Panc1 (cell line): ENCODE measurements around the gene C16orf74. TPM values are rescaled to one million over a fixed set of nuclear protein-coding genes. Genes with fewer than 3 reads are reported as not detected.

Source experiments
- ATAC-seq: fragments of 200-7000 bp; cut with Tn5 transposase; 2 replicates; pipeline ENCODE4 v1.9.1; 2020; ENCODE audit warnings: mild to moderate bottlenecking, moderate library complexity
- BruUV-seq: library from RNA; stranded (reverse); fragments of 400-500 nt; replicated peaks from 2 replicates; lab custom pipeline; 2021; lab: Mats Ljungman, UMichigan
- CTCF ChIA-PET: fragments of 300-600 bp; sonication (Branson Sonifier 250); formaldehyde crosslinking; loops from one replicate; lab custom pipeline; 2022; ENCODE audit warnings: antibody characterized with exemption; lab: Charles Lee
- POLR2A ChIA-PET: fragments of 300-600 bp; sonication (Branson Sonifier 250); formaldehyde crosslinking; loops from one replicate; lab custom pipeline; 2022; ENCODE audit warnings: antibody characterized with exemption; lab: Charles Lee
- DNase-seq: peaks from one replicate; pipeline ENCODE4 v3.0.0-alpha.2; 2010; ENCODE audit warnings: low read depth, low spot score
- H3K27ac ChIP-seq: 2 replicates; pipeline ENCODE4 v1.5.1; 2011; ENCODE audit warnings: mild to moderate bottlenecking, low read length, inconsistent platforms
- H3K27me3 ChIP-seq: fragments of 200-500 bp; sonication (Bioruptor generic); 2 replicates; pipeline ENCODE4 v1.6.0; 2014; ENCODE audit warnings: low read length, inconsistent platforms; ENCODE audit not compliant: control insufficient read depth, insufficient read depth
- H3K36me3 ChIP-seq: fragments of 200-500 bp; sonication (Bioruptor generic); 2 replicates; pipeline ENCODE4 v1.5.1; 2014; ENCODE audit warnings: inconsistent platforms, mild to moderate bottlenecking, low read length, moderate library complexity; ENCODE audit not compliant: control insufficient read depth, insufficient read depth
- H3K4me1 ChIP-seq: 2 replicates; pipeline ENCODE4 v1.5.1; 2011; ENCODE audit warnings: inconsistent platforms, mild to moderate bottlenecking, low read length, moderate library complexity; ENCODE audit not compliant: control insufficient read depth, insufficient read depth
- H3K4me3 ChIP-seq, 2 experiments: 2 replicates each; pipeline ENCODE4 v1.5.1; 2011 to 2012; ENCODE audit warnings: low read depth in 2 of 2, low read length in 2 of 2, mild to moderate bottlenecking in 2 of 2, inconsistent platforms in 1 of 2, moderate library complexity in 1 of 2
- H3K9me3 ChIP-seq: fragments of 200-500 bp; sonication (Bioruptor generic); 2 replicates; pipeline ENCODE4 v1.5.1; 2014; ENCODE audit warnings: low read depth, mild to moderate bottlenecking, inconsistent platforms, low read length, moderate library complexity; ENCODE audit not compliant: control insufficient read depth, insufficient read depth
- CTCF ChIP-seq: fragments of 450-650 bp; IDR thresholded peaks from 2 replicates; pipeline ENCODE4 v1.5.1; 2017; ENCODE audit warnings: mild to moderate bottlenecking
- POLR2AphosphoS5 ChIP-seq: IDR thresholded peaks from 2 replicates; pipeline ENCODE4 v1.6.1; 2012; ENCODE audit warnings: mild to moderate bottlenecking, low read depth, low read length, moderate library complexity
- REST ChIP-seq, 2 experiments: IDR thresholded peaks; 2 replicates each; pipeline ENCODE4 v1.6.1; 2011 to 2012; ENCODE audit warnings: low read depth in 2 of 2, control low read depth in 1 of 2, low read length in 1 of 2, mild to moderate bottlenecking in 1 of 2, moderate library complexity in 1 of 2; ENCODE audit not compliant: insufficient read depth in 1 of 2
- SIN3A ChIP-seq: IDR thresholded peaks from 2 replicates; pipeline ENCODE4 v1.6.1; 2012; ENCODE audit warnings: low read depth, mild to moderate bottlenecking, low read length, moderate library complexity, borderline replicate concordance; ENCODE audit not compliant: insufficient read depth
- TCF7L2 ChIP-seq: IDR thresholded peaks from 2 replicates; pipeline ENCODE4 v1.6.1; 2011; ENCODE audit warnings: mild to moderate bottlenecking, low read depth, low read length, inconsistent platforms
- in situ Hi-C: cut with HindIII; loops from 2 replicates; pipeline ENCODE4 v1.10.0; 2016; ENCODE audit warnings: low sequenced_read_pairs, low pct_unique_long_range_greater_than_20kb
- intact Hi-C: fragments of 100-400 bp; cut with micrococcal nuclease; formaldehyde crosslinking; loops from one replicate; pipeline ENCODE4 v1.10.0; 2022; ENCODE audit not compliant: unreplicated experiment
- total RNA-seq: library from RNA; stranded (reverse); gene quantifications from one replicate; pipeline ENCODE4 v1.2.1, GENCODE V29; 2021; ENCODE audit not compliant: unreplicated experiment

Gene C16orf74
- total RNA-seq, 1 experiment from 2014 or later = 1.5 TPM

- no peak for DNase-seq
- no peaks in the 10 kb centered on the region for H3K9me3 ChIP-seq
- intact Hi-C loops (loop anchor here (5.0 kb wide), 1 partner anchor 39 kb away; no protein-coding TSS in a partner anchor), in situ Hi-C loops (no loop called here)
- TF ChIP-seq TCF7L2 (no peak), POLR2AphosphoS5 (no peak), SIN3A (no peak), CTCF (no peak), REST (IDR thresholded peaks at IDR 0.05; ENCODE audit: insufficient read depth in 1 of 2, low read depth in 2 of 2, low read length in 1 of 2) (no peak)
- ATAC-seq = no peak
- no TSS peak for BruUV-seq
- H3K4me1 ChIP-seq = peaks cover 9% of the 10 kb centered on the region; the same call in 1 of the 2 replicates
- H3K4me3 ChIP-seq = no peak overlapping the region
- no peaks in the 10 kb centered on the region for H3K36me3 ChIP-seq
- POLR2A ChIA-PET = no interaction called here
- no peaks in the 10 kb centered on the region for H3K27me3 ChIP-seq
- H3K27ac ChIP-seq = no peak overlapping the region
- CTCF ChIA-PET = interaction anchor here (0.9 kb wide), 1 partner anchor 43 kb away, joined by 15 read pairs; no protein-coding TSS in a partner anchor
Measured at GRCh38 chr16:85716022-85716679, 34.7 kb downstream of the C16orf74 start.

- H3K9me3 ChIP-seq = no peaks in the 10 kb centered on the region
- TF ChIP-seq SIN3A = no peak
- TF ChIP-seq REST (IDR thresholded peaks at IDR 0.05; ENCODE audit: insufficient read depth in 1 of 2, low read depth in 2 of 2, low read length in 1 of 2) = no peak
- TF ChIP-seq POLR2AphosphoS5 = no peak
- POLR2A ChIA-PET = no interaction called here
- in situ Hi-C loops = no loop called here
- CTCF ChIA-PET = interaction anchor here (0.9 kb wide), 1 partner anchor 43 kb away, joined by 15 read pairs; no protein-coding TSS in a partner anchor
- no peaks in the 10 kb centered on the region for H3K36me3 ChIP-seq
- H3K27me3 ChIP-seq = no peaks in the 10 kb centered on the region
- BruUV-seq = no TSS peak
- intact Hi-C loops = loop anchor here (5.0 kb wide), 1 partner anchor 38 kb away; no protein-coding TSS in a partner anchor
- DNase-seq (no peak), ATAC-seq (no peak)
- no peak overlapping the region for H3K4me3 ChIP-seq
- peaks cover 9% of the 10 kb centered on the region; the same call in 1 of the 2 replicates for H3K4me1 ChIP-seq
- no peak overlapping the region for H3K27ac ChIP-seq
Measured at GRCh38 chr16:85715169-85716021, 35.5 kb downstream of the C16orf74 start.
